Liver (tissue), 9 donors: ENCODE results near the gene KRT23. TPM values are rescaled to one million over a fixed set of nuclear protein-coding genes. Genes with fewer than 3 reads are reported as not detected.

ENCODE experiments used
- DNase-seq: peaks from one replicate; pipeline ENCODE4 v3.0.0-alpha.2; 2017; ENCODE audit warnings: low spot score
- H3K27ac ChIP-seq, 2 donors: one replicate each; pipeline ENCODE4 v1.7.0; 2013; ENCODE audit warnings: inconsistent platforms in 2 of 2, low read length in 2 of 2, control low read depth in 1 of 2, low read depth in 1 of 2, mild to moderate bottlenecking in 1 of 2
- H3K27me3 ChIP-seq, 4 donors: one replicate each; pipeline versions ENCODE4 v1.6.1 to v1.7.0; 2013; ENCODE audit warnings: low read length in 3 of 4, inconsistent platforms in 1 of 4, mild to moderate bottlenecking in 1 of 4, moderate library complexity in 1 of 4; ENCODE audit not compliant: control insufficient read depth in 4 of 4, insufficient read depth in 4 of 4
- H3K36me3 ChIP-seq, 4 donors: one replicate each; pipeline versions ENCODE4 v1.6.1 to v1.7.0; 2013; ENCODE audit warnings: low read length in 3 of 4, mild to moderate bottlenecking in 3 of 4, low read depth in 1 of 4, moderate library complexity in 1 of 4; ENCODE audit not compliant: control insufficient read depth in 4 of 4, insufficient read depth in 3 of 4
- H3K4me1 ChIP-seq, 4 donors: one replicate each; pipeline versions ENCODE4 v1.6.1 to v1.7.0; 2013; ENCODE audit warnings: low read length in 3 of 4, mild to moderate bottlenecking in 3 of 4, moderate library complexity in 1 of 4; ENCODE audit not compliant: control insufficient read depth in 4 of 4, insufficient read depth in 4 of 4
- H3K4me3 ChIP-seq, 3 donors: one replicate each; pipeline versions ENCODE4 v1.6.1 to v1.7.0; 2013; ENCODE audit warnings: low read length in 3 of 3, control low read depth in 1 of 3, low read depth in 1 of 3, mild to moderate bottlenecking in 1 of 3
- H3K9ac ChIP-seq, 2 donors: one replicate each; pipeline ENCODE4 v1.7.0; 2013; ENCODE audit warnings: low read length in 2 of 2, mild to moderate bottlenecking in 2 of 2, moderate library complexity in 2 of 2, control low read depth in 1 of 2, low read depth in 1 of 2
- H3K9me3 ChIP-seq, 4 donors: one replicate each; pipeline versions ENCODE4 v1.6.1 to v1.7.0; 2013; ENCODE audit warnings: low read length in 3 of 4; ENCODE audit not compliant: control insufficient read depth in 4 of 4
- ATF3 ChIP-seq: IDR thresholded peaks from 2 replicates; pipeline ENCODE4 v1.6.1; 2016; ENCODE audit warnings: antibody characterized with exemption
- EGR1 ChIP-seq, 2 donors: IDR thresholded peaks; 2 replicates each; pipeline ENCODE4 v1.6.1; 2016 to 2018; ENCODE audit warnings: antibody characterized with exemption in 2 of 2, low read depth in 2 of 2
- FOXA1 ChIP-seq: IDR thresholded peaks from 2 replicates; pipeline ENCODE4 v1.6.1; 2016; ENCODE audit warnings: antibody characterized with exemption
- FOXA2 ChIP-seq: IDR thresholded peaks from 2 replicates; pipeline ENCODE4 v1.6.1; 2016; ENCODE audit warnings: antibody characterized with exemption
- HNF4A ChIP-seq, 2 donors: conservative IDR thresholded peaks; 2 replicates each; pipeline ENCODE4 v1.6.1; 2016; ENCODE audit warnings: antibody characterized with exemption in 2 of 2, mild to moderate bottlenecking in 2 of 2
- HNF4G ChIP-seq: IDR thresholded peaks from 2 replicates; pipeline ENCODE4 v1.6.1; 2016; ENCODE audit warnings: antibody characterized with exemption
- JUND ChIP-seq, 2 donors: IDR thresholded peaks; 2 replicates each; pipeline ENCODE4 v1.6.1; 2016; ENCODE audit warnings: antibody characterized with exemption in 2 of 2
- MAX ChIP-seq: IDR thresholded peaks from 2 replicates; pipeline ENCODE4 v1.6.1; 2016; ENCODE audit warnings: antibody characterized with exemption
- NR2F2 ChIP-seq: IDR thresholded peaks from 2 replicates; pipeline ENCODE4 v1.6.1; 2016; ENCODE audit warnings: antibody characterized with exemption
- RAD21 ChIP-seq, 2 donors: IDR thresholded peaks; 2 replicates each; pipeline ENCODE4 v1.6.1; 2016; ENCODE audit warnings: antibody characterized with exemption in 2 of 2, mild to moderate bottlenecking in 2 of 2
- RXRA ChIP-seq, 2 donors: IDR thresholded peaks; 2 replicates each; pipeline ENCODE4 v1.6.1; 2017 to 2018; ENCODE audit warnings: antibody characterized with exemption in 2 of 2, mild to moderate bottlenecking in 1 of 2
- SP1 ChIP-seq: IDR thresholded peaks from 2 replicates; pipeline ENCODE4 v1.6.1; 2018; ENCODE audit warnings: antibody characterized with exemption, mild to moderate bottlenecking
- TAF1 ChIP-seq: conservative IDR thresholded peaks from 2 replicates; pipeline ENCODE4 v1.6.1; 2016; ENCODE audit warnings: antibody characterized with exemption, mild to moderate bottlenecking
- YY1 ChIP-seq: IDR thresholded peaks from 2 replicates; pipeline ENCODE4 v1.6.1; 2016; ENCODE audit warnings: antibody characterized with exemption, mild to moderate bottlenecking
- WGBS: extraction: QIAGEN DNeasy Blood & Tissue Kit; methylation state at CpG from one replicate; pipeline ENCODE4 v1.1.7; 2013; 5-methylcytosine and 5-hydroxymethylcytosine counted together
- polyA plus RNA-seq, 2 donors: library from polyadenylated mRNA; stranded (reverse) in 1 of 2; unstranded in 1 of 2; fragments of 200-250 nt in 1 of 2; fragments of >200 nt in 1 of 2; fragmentation: Nextera tagmentation in 1 of 2; extraction: Ambion mirVana in 1 of 2; gene quantifications; one replicate each; pipeline versions ENCODE4 v1.2.1 to v1.2.3, GENCODE V29; 2013 to 2015
- total RNA-seq, 2 donors: library from RNA; depleted of rRNA; stranded (reverse); fragments of >200 nt; gene quantifications; one replicate each; pipeline ENCODE4 v1.2.3, GENCODE V29; 2014
- TF ChIP-seq, protein P1 (sequence below): IDR thresholded peaks from 2 replicates; pipeline ENCODE4 v1.6.1; 2016; ENCODE audit warnings: antibody characterized with exemption, mild to moderate bottlenecking
- TF ChIP-seq, protein P2 (sequence below): IDR thresholded peaks from 2 replicates; pipeline ENCODE4 v1.6.1; 2016; ENCODE audit warnings: antibody characterized with exemption
- donor health status: healthy.
- donor health status: healthy.
- donor health status: healthy.
- donor health status: healthy.
- donor health status: healthy.

KRT23 gene
- total and polyA plus RNA-seq, 4 donors: 0.09 to 1.3 (median 0.24) TPM; not detected in 1

DNA sequence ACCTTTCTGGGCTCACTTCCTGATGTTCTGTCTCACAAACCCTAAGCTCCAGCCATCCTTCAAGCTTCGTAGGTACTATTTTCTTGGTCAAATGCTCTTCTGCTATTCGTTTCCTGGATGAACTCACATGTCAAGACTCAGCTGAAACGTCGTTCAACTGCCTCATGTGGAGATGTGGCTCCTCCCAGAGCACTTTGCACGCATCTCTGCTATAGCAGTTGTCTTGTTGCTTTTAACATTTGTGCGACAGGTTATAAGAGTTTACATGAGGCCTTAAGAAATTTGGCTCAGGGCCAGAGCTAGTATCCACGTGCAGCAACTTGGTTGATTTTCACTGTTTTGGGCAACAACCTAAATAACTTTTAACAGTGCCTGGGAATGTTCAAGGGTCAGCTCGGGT is 49.5 kb upstream of the KRT23 start (continued):
- TF ChIP-seq RAD21 (IDR thresholded peaks at IDR 0.05) (no peak), JUND (IDR thresholded peaks at IDR 0.05) (no peak), MAX (no peak), HNF4A (conservative IDR thresholded peaks at IDR 0.05) (no peak)

DNA sequence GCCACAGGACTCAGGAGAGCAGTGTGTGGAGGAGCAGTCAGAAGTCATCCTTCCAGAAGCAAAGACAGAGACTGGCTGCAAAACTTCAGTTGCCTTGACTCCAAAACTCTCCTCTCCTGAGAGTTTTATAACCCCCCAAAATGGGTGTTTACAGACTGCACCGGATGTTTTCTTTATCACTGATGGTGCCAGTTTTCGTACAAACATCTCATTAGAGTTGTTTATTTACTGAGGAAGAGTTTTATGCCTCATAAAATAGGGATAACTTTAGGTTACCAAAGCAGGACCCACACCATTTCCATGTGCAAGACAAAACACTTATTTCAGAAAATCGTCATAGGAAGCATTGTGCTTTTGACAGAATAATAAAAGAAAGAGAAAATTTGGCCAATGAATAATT is 46.8 kb upstream of the KRT23 start, which contains the start of gene KRT40:
KRT40 (minus strand) TSS at position 101 of the 400 bp plus-strand sequence; CDS start at position 48, 53 bp downstream.
- TF ChIP-seq TAF1: no peak
- TF ChIP-seq SP1: no peak
- no peak for TF ChIP-seq FOXA1
- Histone ChIP-seq H3K9me3 (no peaks in the 10 kb centered on the region), H3K36me3 (no peaks in the 10 kb centered on the region), H3K27me3 (peaks cover 0 to 2% (median 0%) of the 10 kb centered on the region in 4 donors), H3K4me3 (no peak within 1 kb of the TSS), H3K9ac (no peak within 1 kb of the TSS), H3K27ac (no peak within 1 kb of the TSS), H3K4me1 (no peaks in the 10 kb centered on the region)
- 47% methylated on average over 3 of the region's 3 CpGs for WGBS
- no peak for DNase-seq

DNA sequence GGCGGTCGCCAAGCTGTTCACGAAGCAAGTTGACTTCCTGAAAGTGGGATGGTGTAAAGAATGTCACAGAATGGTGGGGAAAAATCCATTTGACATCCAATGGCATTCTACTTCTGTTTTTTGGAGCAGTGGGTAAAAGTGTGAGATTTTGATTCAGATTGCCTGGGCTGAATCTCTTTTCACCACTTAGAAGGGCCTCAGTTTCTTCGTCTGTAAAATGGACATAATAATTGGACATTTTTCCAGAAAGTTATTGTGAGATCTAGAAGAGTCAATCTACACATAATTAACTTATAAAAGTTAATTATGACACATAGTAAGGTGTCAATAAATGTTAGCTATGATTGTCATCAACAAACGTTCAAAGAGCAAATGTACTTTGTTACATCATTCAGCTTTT is 43.7 kb upstream of the KRT23 start:
- Histone ChIP-seq H3K4me1 (no peaks in the 10 kb centered on the region), H3K9ac (no peak overlapping the region), H3K36me3 (no peaks in the 10 kb centered on the region), H3K4me3 (no peak overlapping the region), H3K27ac (no peak overlapping the region), H3K9me3 (no peaks in the 10 kb centered on the region), H3K27me3 (peaks cover 0 to 5% (median 0%) of the 10 kb centered on the region in 4 donors)
- DNase-seq: no peak
- 47% methylated on average over 5 of the region's 5 CpGs for WGBS
- TF ChIP-seq ATF3 (no peak), FOXA2 (no peak), NR2F2 (no peak), RAD21 (IDR thresholded peaks at IDR 0.05) (no peak), FOXA1 (no peak), JUND (IDR thresholded peaks at IDR 0.05) (no peak), YY1 (no peak), HNF4G (no peak), RXRA (IDR thresholded peaks at IDR 0.05) (no peak)

DNA sequence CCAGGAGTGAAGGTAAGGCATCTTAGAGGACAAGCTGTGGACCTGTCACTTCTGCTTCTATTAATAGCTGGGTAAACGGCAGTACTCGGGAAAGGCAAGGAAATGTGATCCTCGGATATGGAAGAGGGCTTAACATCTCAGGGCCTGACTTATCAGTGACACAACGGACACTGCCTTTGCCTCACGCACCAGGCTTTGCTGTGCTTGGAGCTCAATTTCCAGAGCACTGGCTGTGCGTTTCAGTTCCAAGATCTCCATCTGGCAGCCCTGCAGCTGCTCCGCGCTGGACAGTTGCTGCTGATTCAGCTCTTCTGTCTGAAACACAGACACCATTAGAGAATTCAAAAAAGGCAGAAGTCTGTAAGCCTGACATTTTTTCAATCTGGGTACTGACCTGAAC is 43.1 kb upstream of the KRT23 start:
- Histone ChIP-seq H3K27me3 (peaks cover 0 to 8% (median 0%) of the 10 kb centered on the region in 4 donors), H3K36me3 (no peaks in the 10 kb centered on the region), H3K4me3 (no peak overlapping the region), H3K9ac (no peak overlapping the region), H3K27ac (no peak overlapping the region), H3K9me3 (no peaks in the 10 kb centered on the region), H3K4me1 (no peaks in the 10 kb centered on the region)
- WGBS: 45% methylated on average over 8 of the region's 8 CpGs
- TF ChIP-seq FOXA2 (no peak), RAD21 (IDR thresholded peaks at IDR 0.05) (no peak), NR2F2 (no peak), RXRA (IDR thresholded peaks at IDR 0.05) (no peak), EGR1 (IDR thresholded peaks at IDR 0.05; ENCODE audit: low read depth in 2 of 2) (no peak), FOXA1 (no peak), SP1 (no peak), HNF4G (no peak), HNF4A (conservative IDR thresholded peaks at IDR 0.05) (no peak)
- TF ChIP-seq, protein P1, sequence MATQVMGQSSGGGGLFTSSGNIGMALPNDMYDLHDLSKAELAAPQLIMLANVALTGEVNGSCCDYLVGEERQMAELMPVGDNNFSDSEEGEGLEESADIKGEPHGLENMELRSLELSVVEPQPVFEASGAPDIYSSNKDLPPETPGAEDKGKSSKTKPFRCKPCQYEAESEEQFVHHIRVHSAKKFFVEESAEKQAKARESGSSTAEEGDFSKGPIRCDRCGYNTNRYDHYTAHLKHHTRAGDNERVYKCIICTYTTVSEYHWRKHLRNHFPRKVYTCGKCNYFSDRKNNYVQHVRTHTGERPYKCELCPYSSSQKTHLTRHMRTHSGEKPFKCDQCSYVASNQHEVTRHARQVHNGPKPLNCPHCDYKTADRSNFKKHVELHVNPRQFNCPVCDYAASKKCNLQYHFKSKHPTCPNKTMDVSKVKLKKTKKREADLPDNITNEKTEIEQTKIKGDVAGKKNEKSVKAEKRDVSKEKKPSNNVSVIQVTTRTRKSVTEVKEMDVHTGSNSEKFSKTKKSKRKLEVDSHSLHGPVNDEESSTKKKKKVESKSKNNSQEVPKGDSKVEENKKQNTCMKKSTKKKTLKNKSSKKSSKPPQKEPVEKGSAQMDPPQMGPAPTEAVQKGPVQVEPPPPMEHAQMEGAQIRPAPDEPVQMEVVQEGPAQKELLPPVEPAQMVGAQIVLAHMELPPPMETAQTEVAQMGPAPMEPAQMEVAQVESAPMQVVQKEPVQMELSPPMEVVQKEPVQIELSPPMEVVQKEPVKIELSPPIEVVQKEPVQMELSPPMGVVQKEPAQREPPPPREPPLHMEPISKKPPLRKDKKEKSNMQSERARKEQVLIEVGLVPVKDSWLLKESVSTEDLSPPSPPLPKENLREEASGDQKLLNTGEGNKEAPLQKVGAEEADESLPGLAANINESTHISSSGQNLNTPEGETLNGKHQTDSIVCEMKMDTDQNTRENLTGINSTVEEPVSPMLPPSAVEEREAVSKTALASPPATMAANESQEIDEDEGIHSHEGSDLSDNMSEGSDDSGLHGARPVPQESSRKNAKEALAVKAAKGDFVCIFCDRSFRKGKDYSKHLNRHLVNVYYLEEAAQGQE: no peak
- TF ChIP-seq, protein P2, sequence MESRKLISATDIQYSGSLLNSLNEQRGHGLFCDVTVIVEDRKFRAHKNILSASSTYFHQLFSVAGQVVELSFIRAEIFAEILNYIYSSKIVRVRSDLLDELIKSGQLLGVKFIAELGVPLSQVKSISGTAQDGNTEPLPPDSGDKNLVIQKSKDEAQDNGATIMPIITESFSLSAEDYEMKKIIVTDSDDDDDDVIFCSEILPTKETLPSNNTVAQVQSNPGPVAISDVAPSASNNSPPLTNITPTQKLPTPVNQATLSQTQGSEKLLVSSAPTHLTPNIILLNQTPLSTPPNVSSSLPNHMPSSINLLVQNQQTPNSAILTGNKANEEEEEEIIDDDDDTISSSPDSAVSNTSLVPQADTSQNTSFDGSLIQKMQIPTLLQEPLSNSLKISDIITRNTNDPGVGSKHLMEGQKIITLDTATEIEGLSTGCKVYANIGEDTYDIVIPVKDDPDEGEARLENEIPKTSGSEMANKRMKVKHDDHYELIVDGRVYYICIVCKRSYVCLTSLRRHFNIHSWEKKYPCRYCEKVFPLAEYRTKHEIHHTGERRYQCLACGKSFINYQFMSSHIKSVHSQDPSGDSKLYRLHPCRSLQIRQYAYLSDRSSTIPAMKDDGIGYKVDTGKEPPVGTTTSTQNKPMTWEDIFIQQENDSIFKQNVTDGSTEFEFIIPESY: no peak
- no peak for DNase-seq
